ENCODE measurements around the gene LRIT1.
"Not testable (repeated sequence)": the region's sequence is repeated elsewhere in the genome, so short reads cannot be mapped to it uniquely, and the experiment has no call there.

Gene LRIT1, protein sequence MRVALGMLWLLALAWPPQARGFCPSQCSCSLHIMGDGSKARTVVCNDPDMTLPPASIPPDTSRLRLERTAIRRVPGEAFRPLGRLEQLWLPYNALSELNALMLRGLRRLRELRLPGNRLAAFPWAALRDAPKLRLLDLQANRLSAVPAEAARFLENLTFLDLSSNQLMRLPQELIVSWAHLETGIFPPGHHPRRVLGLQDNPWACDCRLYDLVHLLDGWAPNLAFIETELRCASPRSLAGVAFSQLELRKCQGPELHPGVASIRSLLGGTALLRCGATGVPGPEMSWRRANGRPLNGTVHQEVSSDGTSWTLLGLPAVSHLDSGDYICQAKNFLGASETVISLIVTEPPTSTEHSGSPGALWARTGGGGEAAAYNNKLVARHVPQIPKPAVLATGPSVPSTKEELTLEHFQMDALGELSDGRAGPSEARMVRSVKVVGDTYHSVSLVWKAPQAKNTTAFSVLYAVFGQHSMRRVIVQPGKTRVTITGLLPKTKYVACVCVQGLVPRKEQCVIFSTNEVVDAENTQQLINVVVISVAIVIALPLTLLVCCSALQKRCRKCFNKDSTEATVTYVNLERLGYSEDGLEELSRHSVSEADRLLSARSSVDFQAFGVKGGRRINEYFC

DNA sequence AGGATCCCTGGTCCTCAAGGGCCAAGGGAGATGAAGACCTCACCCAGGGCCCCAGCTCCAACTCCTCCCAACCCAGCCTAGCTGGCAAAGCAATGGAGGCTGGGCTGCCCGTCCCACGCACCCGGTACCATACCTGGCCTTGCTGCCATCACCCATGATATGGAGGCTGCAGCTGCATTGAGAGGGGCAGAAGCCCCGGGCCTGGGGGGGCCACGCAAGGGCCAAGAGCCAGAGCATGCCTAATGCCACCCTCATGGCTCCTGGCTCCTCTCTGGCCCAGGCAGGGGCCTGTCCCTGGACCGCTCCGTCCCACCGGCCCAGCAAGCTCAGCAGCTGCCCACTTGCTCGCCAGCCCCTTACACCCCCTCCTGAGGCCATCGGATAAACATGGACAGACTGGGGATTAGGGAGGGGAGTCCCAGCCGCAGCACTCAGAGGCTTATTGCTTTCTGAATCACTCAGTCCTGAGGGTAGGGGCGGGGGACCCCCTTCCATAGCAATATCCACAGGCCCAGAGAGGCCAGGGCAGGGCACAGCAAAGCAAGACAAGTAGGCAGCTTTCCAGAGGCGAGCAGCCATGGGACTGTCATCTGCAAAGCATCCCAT, at the start of gene LRIT1:
LRIT1 (minus strand) TSS at position 362 of the 606 bp plus-strand sequence; CDS start at position 255, 107 bp downstream.
- no peak for DNase-seq

DNA sequence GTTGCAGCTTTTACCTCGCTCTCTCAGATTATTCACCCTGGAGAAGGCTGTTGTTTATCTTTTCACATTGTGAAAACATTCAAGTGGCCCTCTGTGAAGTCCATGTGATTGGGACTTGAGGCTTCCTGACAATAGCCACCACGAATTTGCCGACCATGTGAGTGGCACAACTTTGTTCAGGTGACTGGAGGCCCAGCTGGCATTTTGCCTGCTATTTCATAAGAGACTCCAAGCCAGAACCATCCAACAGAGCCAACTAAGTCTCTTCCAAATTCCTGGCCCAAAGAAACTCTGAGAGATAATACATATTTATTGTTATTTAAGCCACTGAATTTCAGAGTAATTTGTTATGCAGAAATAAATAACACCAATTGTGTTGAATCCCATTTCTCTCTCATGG, 48.9 kb upstream of the LRIT1 start:
- no peak for DNase-seq

- no peak for DNase-seq
Measured at GRCh38 chr10:84289521-84290200, 48.3 kb upstream of the LRIT1 start.

- no peak for DNase-seq
Measured at GRCh38 chr10:84288151-84288550, 46.8 kb upstream of the LRIT1 start.

DNA sequence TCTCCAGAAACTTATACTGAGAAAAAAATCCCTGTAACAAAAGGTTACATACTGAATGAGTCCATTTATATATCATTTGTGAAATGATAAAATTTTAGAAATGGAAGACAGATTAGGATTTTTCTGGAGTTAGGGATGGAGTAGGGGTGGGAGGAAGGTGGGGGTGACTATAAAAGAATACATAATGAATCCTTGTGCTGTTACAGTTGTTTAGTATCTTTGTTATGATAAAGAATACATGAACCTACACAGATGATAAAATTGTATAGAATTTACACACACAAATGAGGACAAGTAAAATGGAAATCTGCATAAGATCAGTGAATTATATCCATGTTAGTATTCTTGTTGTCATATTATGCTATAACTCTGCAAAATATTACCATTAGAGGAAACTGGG, 45.3 kb upstream of the LRIT1 start:
- no peak for DNase-seq

DNA sequence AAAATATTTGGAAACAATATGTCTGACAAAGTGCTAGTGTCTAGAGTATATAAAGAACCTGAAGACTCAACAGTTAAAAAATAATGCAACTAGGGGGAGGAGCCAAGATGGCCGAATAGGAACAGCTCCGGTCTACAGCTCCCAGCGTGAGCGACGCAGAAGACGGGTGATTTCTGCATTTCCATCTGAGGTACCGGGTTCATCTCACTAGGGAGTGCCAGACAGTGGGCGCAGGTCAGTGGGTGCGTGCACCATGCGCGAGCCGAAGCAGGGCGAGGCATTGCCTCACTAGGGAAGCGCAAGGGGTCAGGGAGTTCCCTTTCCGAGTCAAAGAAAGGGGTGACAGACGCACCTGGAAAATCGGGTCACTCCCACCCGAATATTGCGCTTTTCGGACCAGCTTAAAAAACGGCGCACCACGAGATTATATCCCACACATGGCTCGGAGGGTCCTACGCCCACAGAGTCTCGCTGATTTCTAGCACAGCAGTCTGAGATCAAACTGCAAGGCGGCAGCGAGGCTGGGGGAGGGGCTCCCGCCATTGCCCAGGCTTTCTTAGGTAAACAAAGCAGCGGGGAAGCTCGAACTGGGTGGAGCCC, 38.6 kb upstream of the LRIT1 start:
- DNase-seq: not testable (repeated sequence)

GRCh38 chr10:84270708-84271107, 29.4 kb upstream of the LRIT1 start:
- DNase-seq: no peak

GRCh38 chr10:84269773-84270172, 28.4 kb upstream of the LRIT1 start:
- no peak for DNase-seq

DNA sequence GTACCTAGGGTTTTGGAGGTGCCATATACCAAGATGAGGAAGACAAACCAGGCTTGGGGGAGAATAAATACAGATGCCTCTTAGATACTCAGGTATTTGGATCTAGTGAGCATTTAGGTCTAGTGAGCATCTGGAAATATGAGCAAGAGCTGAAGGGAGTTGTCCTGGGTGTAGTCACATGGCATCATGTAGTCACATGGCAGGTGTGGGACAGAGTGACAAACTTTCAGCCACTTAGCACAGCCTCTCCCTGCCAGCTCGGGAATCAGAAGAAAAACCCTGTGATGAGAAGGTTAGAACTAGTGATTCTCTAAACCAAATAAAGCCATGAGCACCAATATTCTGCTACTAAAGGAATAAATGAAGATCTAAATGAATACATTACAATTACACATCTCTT, 27.8 kb upstream of the LRIT1 start:
- no peak for DNase-seq

DNA sequence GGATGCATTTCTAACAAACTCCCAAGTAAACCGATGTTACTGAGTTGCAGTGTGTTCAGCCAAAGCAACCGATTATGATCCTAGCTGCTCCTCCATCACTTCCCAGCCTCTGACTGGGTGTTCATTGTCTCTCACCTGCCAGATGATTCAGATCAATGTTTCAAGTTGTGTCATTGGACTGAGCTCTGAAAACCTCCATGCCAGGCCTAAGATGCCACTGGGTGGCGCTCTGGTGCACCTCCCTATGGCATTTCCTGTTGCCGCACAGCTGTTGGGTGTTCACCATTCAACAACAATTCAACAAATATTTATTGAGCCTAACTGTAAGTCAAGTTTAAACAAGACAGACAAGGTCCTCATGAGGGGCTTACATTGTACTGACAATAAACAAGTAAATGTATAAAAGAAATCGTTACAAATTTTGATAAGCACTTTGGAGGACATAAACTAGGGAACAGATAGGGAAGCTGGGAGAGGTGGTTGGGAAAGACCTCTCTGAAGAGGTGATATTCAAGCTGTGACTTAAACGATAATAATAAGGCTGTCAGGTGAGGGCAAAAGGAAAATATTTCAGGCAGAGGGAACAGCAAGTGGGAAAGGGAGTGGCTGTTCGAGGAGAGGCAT, 26.3 kb upstream of the LRIT1 start:
- no peak for DNase-seq

DNA sequence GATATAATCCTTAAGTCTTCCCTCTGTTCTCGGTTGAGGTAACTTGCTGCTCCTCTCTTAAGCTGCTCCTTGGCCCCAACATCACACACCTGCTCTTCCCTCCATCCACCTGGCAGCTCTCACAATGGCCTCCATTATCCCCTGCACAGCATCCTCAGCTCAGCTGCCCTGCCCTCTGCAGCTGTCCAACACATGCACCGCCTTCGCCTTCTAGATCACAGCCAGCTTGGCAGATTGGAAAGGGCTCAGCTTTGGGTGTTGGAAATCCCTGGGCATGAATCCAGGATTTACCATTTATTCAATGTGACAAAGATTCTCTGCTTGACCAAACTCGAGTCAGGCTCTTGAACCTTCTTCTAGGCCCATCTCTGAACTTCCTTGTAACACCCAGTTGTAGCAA, 24.1 kb upstream of the LRIT1 start:
- no peak for DNase-seq

GRCh38 chr10:84264611-84265141, 23.3 kb upstream of the LRIT1 start:
- peak; percentile 17 for DNase-seq

GRCh38 chr10:84263716-84264115, 22.4 kb upstream of the LRIT1 start:
- DNase-seq: no peak

GRCh38 chr10:84262190-84262956, 21.0 kb upstream of the LRIT1 start:
- no peak for DNase-seq

GRCh38 chr10:84261236-84261915, 20.0 kb upstream of the LRIT1 start:
- no peak for DNase-seq

GRCh38 chr10:84258034-84258695, 16.8 kb upstream of the LRIT1 start:
- no peak for DNase-seq

- DNase-seq: no peak
Measured at GRCh38 chr10:84257343-84258020, 16.1 kb upstream of the LRIT1 start.

DNA sequence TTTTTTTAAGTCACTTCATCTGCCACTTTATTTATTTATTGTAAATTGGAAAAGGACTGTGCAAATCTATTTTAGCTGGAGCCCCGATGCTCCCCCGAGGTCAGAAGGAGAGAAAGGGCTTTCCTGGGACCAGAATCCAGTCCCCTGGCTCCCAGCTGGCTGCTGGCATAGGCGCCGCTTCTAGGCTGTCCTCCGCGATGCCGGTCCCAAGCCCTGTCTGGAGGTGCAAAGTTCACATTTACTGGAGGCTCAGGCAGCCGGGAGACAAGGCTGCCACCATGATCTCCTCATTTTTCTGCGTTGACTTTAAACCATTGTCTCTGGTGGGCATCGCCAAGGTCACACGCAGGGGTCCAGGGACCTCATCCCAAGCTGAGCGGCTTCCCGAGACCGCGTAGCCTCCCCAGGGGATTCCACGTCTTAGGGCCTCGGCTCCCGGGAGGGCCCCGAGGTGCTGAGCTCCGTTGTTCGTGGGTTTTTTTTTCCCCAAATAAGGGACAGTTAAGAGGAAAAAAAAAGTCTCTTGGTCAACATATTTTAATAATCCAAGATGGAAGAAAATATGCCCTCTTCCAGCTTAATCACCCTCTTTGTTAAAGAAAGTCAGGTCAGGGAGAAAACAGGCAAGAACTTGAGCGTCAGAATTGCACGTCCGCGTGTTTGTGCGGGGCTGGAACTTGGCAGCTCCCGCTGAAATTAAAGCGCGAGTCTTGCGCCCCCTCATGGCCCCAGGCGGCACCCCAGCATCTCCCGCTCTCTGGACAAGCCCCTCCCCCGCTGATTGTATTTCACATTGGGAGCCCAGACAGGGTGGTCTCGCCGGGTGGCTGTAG, 15.4 kb upstream of the LRIT1 start:
- no peak for DNase-seq
